SIG-M5 treated with dmso at 0.1 percent for 504 hours (cell line): ENCODE results near the gene FFAR1.

Experiments used
- DNase-seq: peaks from one replicate; lab custom pipeline; 2025; ENCODE audit not compliant: unreplicated experiment; lab: John Stamatoyannopoulos, UW

The FFAR1 gene

GRCh38 chr19:35388277-35389054 lies 40.8 kb downstream of the FFAR1 start:
- DNase-seq = no peak

- DNase-seq = no peak
Measured at GRCh38 chr19:35389192-35389861, 41.6 kb downstream of the FFAR1 start.

DNA sequence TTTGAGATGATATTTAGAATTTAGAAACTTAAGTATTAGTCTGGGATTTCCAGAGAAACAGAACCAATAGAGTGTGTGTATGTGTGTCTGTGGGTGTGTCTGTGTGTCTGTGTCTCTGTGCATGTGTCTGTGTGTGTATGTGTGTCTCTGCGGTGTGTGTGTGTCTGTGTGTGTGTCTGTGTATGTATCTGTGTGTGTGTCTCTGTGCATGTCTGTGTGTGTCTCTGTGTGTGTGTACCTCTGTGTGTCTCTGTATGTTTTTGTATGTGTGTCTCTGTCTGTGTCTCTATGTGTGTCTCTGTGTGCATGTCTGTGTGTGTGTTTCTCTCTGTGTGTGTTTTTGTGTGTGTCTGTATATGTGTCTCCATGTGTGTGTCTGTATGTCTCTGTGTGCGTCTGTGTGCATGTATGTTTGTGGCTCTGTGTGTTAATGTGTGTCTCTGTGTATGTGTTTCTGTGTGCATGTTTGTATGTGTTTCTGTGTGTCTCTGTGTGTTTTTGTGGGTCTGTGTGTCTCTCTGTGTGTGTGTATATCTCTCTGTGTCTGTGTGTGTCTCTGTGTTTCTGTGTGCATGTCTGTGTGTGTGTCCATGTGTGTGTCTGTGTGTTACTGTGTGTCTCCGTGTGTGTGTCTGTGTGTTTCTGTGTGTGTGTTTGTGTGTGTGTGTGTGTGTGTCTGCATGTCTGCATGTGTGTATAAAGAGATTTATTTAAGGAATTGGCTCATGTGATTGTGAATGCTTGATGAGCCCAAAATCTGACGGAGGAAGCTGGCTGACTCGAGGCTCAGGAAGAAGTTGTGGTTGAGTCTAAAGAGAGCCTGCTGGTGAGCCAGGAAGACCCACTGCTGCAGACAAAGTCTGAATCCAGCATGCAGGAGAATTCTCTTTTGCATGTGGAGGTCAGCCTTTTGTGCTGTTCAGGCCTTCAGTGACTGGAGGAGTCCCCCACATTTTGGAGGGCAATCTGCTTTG lies 45.3 kb downstream of the FFAR1 start:
- DNase-seq = no peak

DNA sequence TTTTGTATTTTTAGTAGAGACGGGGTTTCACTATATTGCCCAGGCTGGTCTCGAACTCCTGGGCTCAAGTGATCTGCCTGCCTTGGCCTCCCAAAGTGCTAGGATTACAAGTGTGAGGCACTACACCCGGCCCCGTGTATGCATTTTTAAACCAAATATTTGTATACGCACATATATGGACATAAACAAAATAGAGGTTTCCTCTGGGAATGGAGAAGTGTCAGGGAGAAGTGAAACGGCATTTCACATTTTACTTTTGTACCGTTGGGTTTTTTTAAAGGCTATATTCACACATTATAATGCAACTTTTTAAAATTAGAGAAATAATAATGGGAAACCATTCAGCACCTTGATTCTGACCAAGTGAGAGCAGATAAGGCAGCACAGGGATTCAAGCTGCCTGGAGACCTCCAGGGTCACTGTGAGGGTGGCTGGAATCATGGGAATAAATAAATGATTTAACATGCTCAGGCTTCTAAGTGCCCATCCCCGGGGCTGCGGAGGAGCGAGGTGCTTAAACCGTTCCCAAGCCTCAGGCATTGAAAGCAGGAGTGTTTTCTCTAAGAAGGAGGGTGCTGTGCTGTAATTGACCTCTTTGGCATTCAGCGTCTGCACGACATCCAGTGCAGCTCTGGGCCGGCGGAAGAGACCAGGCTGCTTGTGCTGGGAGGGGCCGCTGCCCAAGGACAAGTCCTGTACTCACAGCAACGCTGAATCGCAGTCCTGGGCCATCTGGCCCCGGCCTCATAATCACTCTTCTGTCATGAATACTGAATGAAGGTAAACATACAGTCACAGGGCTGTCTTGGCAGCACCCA lies 47.9 kb downstream of the FFAR1 start:
- no peak for DNase-seq

DNA sequence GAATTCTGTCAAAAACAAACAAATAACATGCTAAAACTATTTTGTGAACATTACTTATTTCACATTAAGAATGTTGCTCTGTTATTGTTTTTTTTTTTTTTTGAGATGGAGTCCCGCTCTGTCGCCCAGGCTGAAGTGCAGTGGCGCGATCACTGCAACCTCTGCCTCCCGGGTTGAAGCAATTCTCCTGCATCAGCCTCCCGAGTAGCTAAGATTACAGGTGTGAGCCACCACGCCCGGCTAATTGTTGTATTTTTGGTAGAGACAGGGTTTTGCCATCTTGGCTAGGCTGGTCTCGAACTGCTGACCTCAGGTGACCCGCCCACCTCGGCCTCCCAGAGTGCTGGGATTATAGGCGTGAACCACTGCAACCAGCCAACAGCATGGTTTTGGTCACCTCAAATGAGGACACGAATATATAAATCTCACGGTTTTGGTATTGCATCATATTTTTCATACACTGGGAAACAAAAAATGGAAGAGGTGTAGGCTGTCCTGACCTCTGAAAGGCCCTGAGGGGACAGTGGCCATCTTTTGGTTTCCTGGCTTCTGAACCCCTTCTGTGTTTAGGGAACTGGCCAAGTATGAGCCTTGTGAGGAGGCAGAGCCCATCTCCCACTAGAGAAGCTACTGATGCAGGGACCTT lies 48.7 kb downstream of the FFAR1 start:
- no peak for DNase-seq

DNA sequence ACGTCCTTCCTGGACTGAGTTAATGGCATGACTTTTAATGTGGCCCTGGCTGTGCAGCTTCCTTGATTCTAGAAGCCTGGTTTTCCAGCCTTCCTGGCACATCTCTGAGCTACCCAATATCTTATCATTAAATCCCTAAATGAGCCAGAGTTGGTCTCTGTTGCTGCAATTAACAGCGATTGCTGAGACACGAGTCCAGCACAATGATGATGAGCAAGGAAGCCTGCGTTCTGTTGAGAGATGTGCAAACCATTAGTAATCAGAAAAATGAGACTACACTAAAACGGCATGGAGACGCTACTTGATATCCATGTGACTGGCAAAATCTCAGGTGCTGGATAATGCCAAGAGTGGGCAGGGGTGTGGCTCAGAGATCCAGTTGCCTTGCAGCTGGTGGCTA lies 49.4 kb downstream of the FFAR1 start:
- DNase-seq = no peak
